H1 (cell line): ENCODE results near the gene DES. TPM values are rescaled to one million over a fixed set of nuclear protein-coding genes. Genes with fewer than 3 reads are reported as not detected.

Experiments
- CHD7 ChIP-seq: fragments of 300-600 bp; sonication (generic); IDR thresholded peaks from 2 replicates; pipeline ENCODE4 v1.7.1; 2012; ENCODE audit warnings: low read length, moderate library complexity, mild to moderate bottlenecking, inconsistent platforms; ENCODE audit not compliant: insufficient replicate concordance
- HDAC2 ChIP-seq, 2 experiments: fragments of 300-600 bp in 1 of 2; sonication (generic) in 1 of 2; IDR thresholded peaks; 2 replicates each; pipeline ENCODE4 v1.6.1; 2011 to 2012; ENCODE audit warnings: low read depth in 2 of 2, low read length in 2 of 2, mild to moderate bottlenecking in 2 of 2, moderate library complexity in 2 of 2, borderline replicate concordance in 1 of 2, inconsistent platforms in 1 of 2
- KDM5A ChIP-seq: fragments of 200-600 bp; IDR thresholded peaks from 2 replicates; pipeline ENCODE4 v1.7.1; 2012; ENCODE audit warnings: mild to moderate bottlenecking, low read length, inconsistent platforms, mixed read lengths
- RNF2 ChIP-seq: fragments of 200-900, 300-1000 bp; sonication (generic); IDR thresholded peaks from 2 replicates; pipeline ENCODE4 v1.7.1; 2016; ENCODE audit warnings: borderline replicate concordance, low read depth, mild to moderate bottlenecking, antibody characterized with exemption, low read length; ENCODE audit not compliant: poor library complexity, severe bottlenecking; ENCODE audit errors: missing control alignments
- SIN3A ChIP-seq, 2 experiments: IDR thresholded peaks in 1 of 2; conservative IDR thresholded peaks in 1 of 2; 2 replicates each; pipeline ENCODE4 v1.6.1; 2011 to 2012; ENCODE audit warnings: low read length in 2 of 2, improper control_type of control experiment in 1 of 2, low read depth in 1 of 2, mild to moderate bottlenecking in 1 of 2
- TAF1 ChIP-seq: IDR thresholded peaks from 2 replicates; pipeline ENCODE4 v1.6.1; 2011; ENCODE audit warnings: mild to moderate bottlenecking, low read depth, low read length
- polyA plus RNA-seq, 7 experiments: library from polyadenylated mRNA; depleted of rRNA in 3 of 7; stranded (reverse) in 5 of 7; unstranded in 2 of 7; fragments of >200 nt in 5 of 7; fragments of 200-250 nt in 2 of 7; gene quantifications; 1 replicate in 5 of 7; 2 replicates in 1 of 7; 4 replicates in 1 of 7; pipeline versions ENCODE4 v1.2.1 to v1.2.3, GENCODE V29; 2011 to 2013; ENCODE audit warnings: missing spikeins in 2 of 7, mixed read lengths in 2 of 7
- total RNA-seq: library from RNA; stranded (reverse); fragmentation: NEBNext Ultra II Directional; extraction: Animal tissue kit (Norgen Biotek cat#: 25700); gene quantifications from 2 replicates; pipeline ENCODE4 v1.2.1, GENCODE V29; 2021

DES gene
- total and polyA plus RNA-seq, 2 of the 8 experiments (the other 6 are each of a cell fraction or from before 2014, with no cell fraction given): 1.8 to 4.3 TPM

GRCh38 chr2:219444566-219445091 is 26.5 kb downstream of the DES start (continued):
- TF ChIP-seq CHD7 (no peak), HDAC2 (IDR thresholded peaks at IDR 0.05; ENCODE audit: borderline replicate concordance in 1 of 2, low read depth in 2 of 2, low read length in 2 of 2) (no peak), KDM5A (no peak), RNF2 (no peak), SIN3A (conservative IDR thresholded peaks at IDR 0.05 in 1 of 2, IDR thresholded peaks at IDR 0.05 in 1 of 2; ENCODE audit: low read depth in 1 of 2, low read length in 2 of 2) (no peak), TAF1 (no peak)
